HepG2 (cell line): Measurements from ENCODE around the gene TESK1. TPM values are rescaled to one million over a fixed set of nuclear protein-coding genes. Genes with fewer than 3 reads are reported as not detected.
A peak's percentile ranks its signal among the peaks of the same experiment; 100 is the strongest.

Source experiments
- ATM ChIP-seq: fragments of 450-650 bp; IDR thresholded peaks from 2 replicates; pipeline ENCODE4 v1.7.1; 2017; ENCODE audit warnings: mild to moderate bottlenecking, borderline replicate concordance
- CBFB ChIP-seq: sonication (generic); formaldehyde crosslinking; IDR thresholded peaks from 2 replicates; pipeline ENCODE4 v1.4.0; 2020; ENCODE audit warnings: missing genetic modification reagents
- DR1 ChIP-seq: sonication (generic); formaldehyde crosslinking; IDR thresholded peaks from 2 replicates; pipeline ENCODE4 v1.8.0; 2021; ENCODE audit warnings: mild to moderate bottlenecking, missing genetic modification reagents, inconsistent platforms
- FOSL2 ChIP-seq: sonication (generic); formaldehyde crosslinking; IDR thresholded peaks from 2 replicates; pipeline ENCODE4 v1.4.0; 2020; ENCODE audit warnings: missing genetic modification reagents
- FOXK1 ChIP-seq: sonication (generic); formaldehyde crosslinking; IDR thresholded peaks from 2 replicates; pipeline ENCODE4 v1.4.0; 2020; ENCODE audit warnings: low read depth, missing genetic modification reagents, borderline replicate concordance
- GFI1 ChIP-seq: sonication (generic); formaldehyde crosslinking; IDR thresholded peaks from 2 replicates; pipeline ENCODE4 v1.5.0; 2020; ENCODE audit warnings: missing genetic modification reagents, mild to moderate bottlenecking, borderline replicate concordance
- NFATC3 ChIP-seq: sonication (generic); formaldehyde crosslinking; IDR thresholded peaks from 2 replicates; pipeline ENCODE4 v1.5.1; 2020; ENCODE audit warnings: mild to moderate bottlenecking, missing genetic modification reagents
- SAP130 ChIP-seq: IDR thresholded peaks from 2 replicates; pipeline ENCODE4 v1.6.1; 2016; ENCODE audit warnings: low read depth
- SUZ12 ChIP-seq: fragments of 150-350 bp; IDR thresholded peaks from 2 replicates; pipeline ENCODE4 v1.6.1; 2014; ENCODE audit warnings: low read depth, low read length
- ZNF225 ChIP-seq: sonication (generic); formaldehyde crosslinking; IDR thresholded peaks from 2 replicates; pipeline ENCODE4 v1.4.0; 2020; ENCODE audit warnings: mild to moderate bottlenecking, missing genetic modification reagents
- ZNF556 ChIP-seq: sonication (generic); formaldehyde crosslinking; IDR thresholded peaks from 2 replicates; pipeline ENCODE4 v1.4.0; 2020; ENCODE audit warnings: mild to moderate bottlenecking, missing genetic modification reagents, borderline replicate concordance
- ZNF678 ChIP-seq: sonication (generic); formaldehyde crosslinking; IDR thresholded peaks from 2 replicates; pipeline ENCODE4 v1.4.0; 2020; ENCODE audit warnings: mild to moderate bottlenecking, missing genetic modification reagents
- ZNF792 ChIP-seq: IDR thresholded peaks from 2 replicates; pipeline ENCODE4 v1.6.1; 2016
- polyA plus RNA-seq, 8 experiments: library from polyadenylated mRNA; depleted of rRNA in 3 of 8; stranded (reverse) in 7 of 8; unstranded in 1 of 8; fragments of >200 nt; fragmentation: Illumina TruSeq in 4 of 8; extraction: Trizol in 4 of 8; gene quantifications; 2 replicates each; pipeline versions ENCODE4 v1.2.1 to v1.2.3, GENCODE V29; 2011 to 2016; ENCODE audit warnings: low read depth in 4 of 8, missing spikeins in 1 of 8, mixed read lengths in 1 of 8; ENCODE audit not compliant: insufficient read depth in 1 of 8
- total RNA-seq, 5 experiments: library from RNA; depleted of rRNA; stranded (reverse); fragments of >200 nt; fragmentation: Illumina TruSeq; extraction: Trizol; gene quantifications; 2 replicates each; pipeline ENCODE4 v1.2.3, GENCODE V29; 2016; ENCODE audit warnings: low read depth in 1 of 5
- TF ChIP-seq, protein P1 (sequence below): IDR thresholded peaks from 2 replicates; pipeline ENCODE4 v1.6.1; 2016; ENCODE audit warnings: missing compliant biosample characterization, missing genetic modification reagents, borderline replicate concordance
- TF ChIP-seq, protein P2 (sequence below): sonication (generic); formaldehyde crosslinking; IDR thresholded peaks from 2 replicates; pipeline ENCODE4 v1.4.0; 2020; ENCODE audit warnings: mild to moderate bottlenecking, missing genetic modification reagents
- TF ChIP-seq, protein P3 (sequence below): sonication (generic); formaldehyde crosslinking; IDR thresholded peaks from 2 replicates; pipeline ENCODE4 v1.5.0; 2020; ENCODE audit warnings: missing genetic modification reagents
- TF ChIP-seq, protein P4 (sequence below): sonication (generic); formaldehyde crosslinking; IDR thresholded peaks from 2 replicates; pipeline ENCODE4 v1.5.1; 2020; ENCODE audit warnings: mild to moderate bottlenecking, missing genetic modification reagents, borderline replicate concordance
- TF ChIP-seq, protein P5 (sequence below): IDR thresholded peaks from 2 replicates; pipeline ENCODE4 v1.6.1; 2016; ENCODE audit warnings: mild to moderate bottlenecking
- TF ChIP-seq, protein P6 (sequence below): sonication (generic); formaldehyde crosslinking; IDR thresholded peaks from 2 replicates; pipeline ENCODE4 v1.5.0; 2020; ENCODE audit warnings: mild to moderate bottlenecking, missing genetic modification reagents

TESK1 gene
- total and polyA plus RNA-seq, 2 of the 13 experiments (the other 11 are each of a cell fraction or from before 2014, with no cell fraction given): 7.3 to 13.6 TPM

DNA sequence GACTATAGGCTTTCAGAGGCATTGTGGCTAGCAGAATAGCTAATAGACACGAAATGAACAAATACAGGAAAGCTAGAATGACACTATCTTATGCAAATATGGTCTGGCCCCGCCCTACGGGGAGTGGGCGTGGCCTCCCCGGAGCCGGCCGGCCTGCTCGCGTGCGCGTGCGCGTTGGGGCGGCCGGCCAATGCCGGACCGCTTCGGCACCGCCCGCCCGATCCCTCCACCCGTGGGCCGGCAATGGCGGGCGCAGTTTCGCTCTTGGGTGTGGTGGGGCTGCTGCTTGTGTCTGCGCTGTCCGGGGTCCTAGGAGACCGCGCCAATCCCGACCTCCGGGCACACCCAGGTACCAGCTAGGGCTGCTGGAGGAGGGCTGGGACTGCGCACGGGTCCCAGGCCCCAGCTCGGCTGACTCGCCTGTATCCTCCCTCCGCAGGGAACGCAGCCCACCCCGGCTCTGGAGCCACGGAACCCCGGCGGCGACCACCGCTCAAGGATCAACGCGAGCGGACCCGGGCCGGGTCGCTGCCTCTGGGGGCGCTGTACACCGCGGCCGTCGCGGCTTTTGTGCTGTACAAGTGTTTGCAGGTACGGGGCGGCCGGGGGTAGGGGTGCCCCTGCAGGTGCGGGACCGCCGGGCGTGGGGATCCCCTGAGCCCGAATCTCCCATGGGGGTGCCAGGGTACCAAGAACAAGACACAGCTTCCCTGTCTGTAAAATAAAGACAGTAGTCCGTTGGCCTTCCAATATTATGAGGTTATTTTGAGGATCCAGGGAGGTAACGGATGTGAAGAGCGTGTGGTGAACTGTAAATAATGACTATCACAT, 53.3 kb downstream of the TESK1 start, which contains the start of gene CCDC107 (continued):
- TF ChIP-seq, protein P1, sequence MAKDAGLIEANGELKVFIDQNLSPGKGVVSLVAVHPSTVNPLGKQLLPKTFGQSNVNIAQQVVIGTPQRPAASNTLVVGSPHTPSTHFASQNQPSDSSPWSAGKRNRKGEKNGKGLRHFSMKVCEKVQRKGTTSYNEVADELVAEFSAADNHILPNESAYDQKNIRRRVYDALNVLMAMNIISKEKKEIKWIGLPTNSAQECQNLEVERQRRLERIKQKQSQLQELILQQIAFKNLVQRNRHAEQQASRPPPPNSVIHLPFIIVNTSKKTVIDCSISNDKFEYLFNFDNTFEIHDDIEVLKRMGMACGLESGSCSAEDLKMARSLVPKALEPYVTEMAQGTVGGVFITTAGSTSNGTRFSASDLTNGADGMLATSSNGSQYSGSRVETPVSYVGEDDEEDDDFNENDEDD (CRISPR knock-in tag): peak; percentile 31; the same call in 1 of the 2 replicates
- peak; percentile 60 for TF ChIP-seq SAP130 (CRISPR knock-in tag)
- no peak for TF ChIP-seq ZNF792 (CRISPR knock-in tag)
- TF ChIP-seq FOSL2 (CRISPR knock-in tag): peak; percentile 27; the same call in 1 of the 2 replicates
- TF ChIP-seq, protein P2, sequence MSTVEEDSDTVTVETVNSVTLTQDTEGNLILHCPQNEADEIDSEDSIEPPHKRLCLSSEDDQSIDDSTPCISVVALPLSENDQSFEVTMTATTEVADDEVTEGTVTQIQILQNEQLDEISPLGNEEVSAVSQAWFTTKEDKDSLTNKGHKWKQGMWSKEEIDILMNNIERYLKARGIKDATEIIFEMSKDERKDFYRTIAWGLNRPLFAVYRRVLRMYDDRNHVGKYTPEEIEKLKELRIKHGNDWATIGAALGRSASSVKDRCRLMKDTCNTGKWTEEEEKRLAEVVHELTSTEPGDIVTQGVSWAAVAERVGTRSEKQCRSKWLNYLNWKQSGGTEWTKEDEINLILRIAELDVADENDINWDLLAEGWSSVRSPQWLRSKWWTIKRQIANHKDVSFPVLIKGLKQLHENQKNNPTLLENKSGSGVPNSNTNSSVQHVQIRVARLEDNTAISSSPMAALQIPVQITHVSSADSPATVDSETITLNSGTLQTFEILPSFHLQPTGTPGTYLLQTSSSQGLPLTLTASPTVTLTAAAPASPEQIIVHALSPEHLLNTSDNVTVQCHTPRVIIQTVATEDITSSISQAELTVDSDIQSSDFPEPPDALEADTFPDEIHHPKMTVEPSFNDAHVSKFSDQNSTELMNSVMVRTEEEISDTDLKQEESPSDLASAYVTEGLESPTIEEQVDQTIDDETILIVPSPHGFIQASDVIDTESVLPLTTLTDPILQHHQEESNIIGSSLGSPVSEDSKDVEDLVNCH: 0 out of 2 replicates have a peak, but pooled peaks have one; percentile 45
- peak; percentile 78; the same call in 1 of the 2 replicates for TF ChIP-seq GFI1
- 0 out of 2 replicates have a peak, but pooled peaks have one; percentile 65 for TF ChIP-seq ZNF225 (CRISPR knock-in tag)
- 0 out of 2 replicates have a peak, but pooled peaks have one; percentile 74 for TF ChIP-seq ZNF678 (CRISPR knock-in tag)
- TF ChIP-seq SUZ12: no peak
- peak; percentile 43; the same call in 1 of the 2 replicates for TF ChIP-seq DR1
- TF ChIP-seq CBFB (CRISPR knock-in tag): peak; percentile 47
- TF ChIP-seq, protein P3, sequence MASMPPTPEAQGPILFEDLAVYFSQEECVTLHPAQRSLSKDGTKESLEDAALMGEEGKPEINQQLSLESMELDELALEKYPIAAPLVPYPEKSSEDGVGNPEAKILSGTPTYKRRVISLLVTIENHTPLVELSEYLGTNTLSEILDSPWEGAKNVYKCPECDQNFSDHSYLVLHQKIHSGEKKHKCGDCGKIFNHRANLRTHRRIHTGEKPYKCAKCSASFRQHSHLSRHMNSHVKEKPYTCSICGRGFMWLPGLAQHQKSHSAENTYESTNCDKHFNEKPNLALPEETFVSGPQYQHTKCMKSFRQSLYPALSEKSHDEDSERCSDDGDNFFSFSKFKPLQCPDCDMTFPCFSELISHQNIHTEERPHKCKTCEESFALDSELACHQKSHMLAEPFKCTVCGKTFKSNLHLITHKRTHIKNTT (CRISPR knock-in tag): no peak
- no peak for TF ChIP-seq ATM
- TF ChIP-seq, protein P4, sequence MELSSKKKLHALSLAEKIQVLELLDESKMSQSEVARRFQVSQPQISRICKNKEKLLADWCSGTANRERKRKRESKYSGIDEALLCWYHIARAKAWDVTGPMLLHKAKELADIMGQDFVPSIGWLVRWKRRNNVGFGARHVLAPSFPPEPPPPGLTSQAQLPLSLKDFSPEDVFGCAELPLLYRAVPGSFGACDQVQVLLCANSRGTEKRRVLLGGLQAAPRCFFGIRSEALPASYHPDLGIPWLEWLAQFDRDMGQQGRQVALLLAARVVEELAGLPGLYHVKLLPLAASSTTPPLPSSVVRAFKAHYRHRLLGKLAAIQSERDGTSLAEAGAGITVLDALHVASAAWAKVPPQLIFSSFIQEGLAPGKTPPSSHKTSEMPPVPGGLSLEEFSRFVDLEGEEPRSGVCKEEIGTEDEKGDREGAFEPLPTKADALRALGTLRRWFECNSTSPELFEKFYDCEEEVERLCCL (CRISPR knock-in tag): no peak
- TF ChIP-seq ZNF556: peak; percentile 4; the same call in 1 of the 2 replicates
- TF ChIP-seq, protein P5, sequence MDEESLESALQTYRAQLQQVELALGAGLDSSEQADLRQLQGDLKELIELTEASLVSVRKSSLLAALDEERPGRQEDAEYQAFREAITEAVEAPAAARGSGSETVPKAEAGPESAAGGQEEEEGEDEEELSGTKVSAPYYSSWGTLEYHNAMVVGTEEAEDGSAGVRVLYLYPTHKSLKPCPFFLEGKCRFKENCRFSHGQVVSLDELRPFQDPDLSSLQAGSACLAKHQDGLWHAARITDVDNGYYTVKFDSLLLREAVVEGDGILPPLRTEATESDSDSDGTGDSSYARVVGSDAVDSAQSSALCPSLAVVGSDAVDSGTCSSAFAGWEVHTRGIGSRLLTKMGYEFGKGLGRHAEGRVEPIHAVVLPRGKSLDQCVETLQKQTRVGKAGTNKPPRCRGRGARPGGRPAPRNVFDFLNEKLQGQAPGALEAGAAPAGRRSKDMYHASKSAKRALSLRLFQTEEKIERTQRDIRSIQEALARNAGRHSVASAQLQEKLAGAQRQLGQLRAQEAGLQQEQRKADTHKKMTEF: peak; percentile 26; the same call in 1 of the 2 replicates
- no peak for TF ChIP-seq NFATC3
- no peak for TF ChIP-seq FOXK1 (CRISPR knock-in tag)
- TF ChIP-seq, protein P6, sequence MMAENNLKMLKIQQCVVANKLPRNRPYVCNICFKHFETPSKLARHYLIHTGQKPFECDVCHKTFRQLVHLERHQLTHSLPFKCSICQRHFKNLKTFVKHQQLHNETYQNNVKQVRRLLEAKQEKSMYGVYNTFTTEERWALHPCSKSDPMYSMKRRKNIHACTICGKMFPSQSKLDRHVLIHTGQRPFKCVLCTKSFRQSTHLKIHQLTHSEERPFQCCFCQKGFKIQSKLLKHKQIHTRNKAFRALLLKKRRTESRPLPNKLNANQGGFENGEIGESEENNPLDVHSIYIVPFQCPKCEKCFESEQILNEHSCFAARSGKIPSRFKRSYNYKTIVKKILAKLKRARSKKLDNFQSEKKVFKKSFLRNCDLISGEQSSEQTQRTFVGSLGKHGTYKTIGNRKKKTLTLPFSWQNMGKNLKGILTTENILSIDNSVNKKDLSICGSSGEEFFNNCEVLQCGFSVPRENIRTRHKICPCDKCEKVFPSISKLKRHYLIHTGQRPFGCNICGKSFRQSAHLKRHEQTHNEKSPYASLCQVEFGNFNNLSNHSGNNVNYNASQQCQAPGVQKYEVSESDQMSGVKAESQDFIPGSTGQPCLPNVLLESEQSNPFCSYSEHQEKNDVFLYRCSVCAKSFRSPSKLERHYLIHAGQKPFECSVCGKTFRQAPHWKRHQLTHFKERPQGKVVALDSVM: 0 out of 2 replicates have a peak, but pooled peaks have one; percentile 44
